T-helper 9 cell (primary cell): ENCODE measurements around the gene GYPA.
"Not testable (repeated sequence)": the region's sequence is repeated elsewhere in the genome, so short reads cannot be mapped to it uniquely, and the experiment has no call there.

ENCODE experiments used
- DNase-seq: peaks from one replicate; pipeline ENCODE4 v3.0.0-alpha.2; 2020

GYPA gene

DNA sequence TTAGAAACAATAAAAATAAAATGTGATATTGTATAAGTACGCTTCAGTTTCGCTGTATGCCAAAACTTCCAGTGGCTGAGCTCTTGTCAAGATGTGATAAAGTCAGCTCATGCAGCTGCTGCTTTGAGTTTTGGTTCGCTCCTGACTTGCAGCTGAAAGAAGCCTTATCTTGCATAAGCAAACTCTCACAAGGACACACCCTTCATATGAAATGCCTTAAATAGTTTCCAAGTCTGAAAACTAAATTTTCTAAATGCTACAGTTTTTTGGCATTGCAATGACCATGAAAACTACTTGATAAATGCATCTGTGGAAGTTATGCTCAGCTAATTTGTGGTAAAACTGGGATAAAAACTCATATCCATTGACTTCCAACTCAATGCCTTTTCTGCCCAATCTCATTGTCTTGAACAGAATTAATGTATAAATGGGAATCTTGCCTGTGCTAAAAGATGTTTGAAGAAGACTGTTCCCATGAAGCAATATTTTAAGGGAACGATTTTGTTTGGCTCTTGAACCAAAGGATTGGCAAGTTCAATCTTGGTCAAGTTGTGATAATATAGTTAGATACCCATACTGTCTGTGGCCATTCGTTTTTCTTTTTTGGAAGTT lies 11.7 kb downstream of the GYPA start:
- not testable (repeated sequence) for DNase-seq

DNA sequence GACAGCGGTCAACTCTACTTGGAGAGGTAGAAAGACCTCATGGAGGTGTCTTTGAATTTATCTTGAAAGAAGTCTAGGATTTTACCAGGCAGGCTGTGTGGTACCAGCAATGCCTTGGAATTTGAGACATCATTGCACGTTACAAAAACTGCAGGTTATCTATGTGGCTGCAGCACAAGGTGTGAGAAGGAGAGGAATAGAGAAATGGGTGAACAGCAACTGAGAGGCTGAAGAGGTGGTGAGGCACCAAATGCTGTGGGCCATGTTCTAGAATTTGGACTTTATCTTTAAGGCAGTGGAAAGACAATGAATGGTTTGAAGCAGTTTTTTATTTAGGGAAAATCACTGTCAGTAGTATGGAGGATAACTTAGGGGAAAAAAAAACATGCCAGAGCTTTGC lies 15.4 kb downstream of the GYPA start:
- not testable (repeated sequence) for DNase-seq

DNA sequence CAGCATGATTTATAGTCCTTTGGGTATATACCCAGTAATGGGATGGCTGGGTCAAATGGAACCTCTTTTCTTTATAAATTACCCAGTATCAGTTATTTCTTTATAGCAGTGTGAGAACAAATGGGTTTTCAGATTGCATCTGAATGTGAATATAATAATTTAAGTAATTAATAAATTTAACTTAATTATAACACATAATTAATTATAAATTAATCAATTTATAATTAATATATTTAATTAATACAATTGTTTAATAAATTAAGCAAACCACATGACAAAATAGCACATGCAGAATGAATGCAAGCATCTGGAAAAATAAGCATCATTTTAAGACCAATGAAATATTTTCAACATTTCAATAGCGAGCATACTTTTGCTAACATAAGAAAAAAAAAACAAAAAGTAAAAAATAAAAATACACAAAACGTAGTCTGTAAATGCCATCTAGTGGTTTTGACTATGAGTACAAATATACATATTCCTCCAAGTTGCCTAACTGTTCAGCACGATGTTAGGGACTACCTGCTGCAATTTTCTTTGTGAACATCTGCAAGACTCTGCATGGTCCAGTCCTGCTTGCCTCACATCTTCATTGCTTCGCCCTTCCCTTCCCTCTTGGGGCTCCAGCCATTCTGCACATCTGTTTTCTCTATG lies 16.4 kb downstream of the GYPA start:
- not testable (repeated sequence) for DNase-seq

DNA sequence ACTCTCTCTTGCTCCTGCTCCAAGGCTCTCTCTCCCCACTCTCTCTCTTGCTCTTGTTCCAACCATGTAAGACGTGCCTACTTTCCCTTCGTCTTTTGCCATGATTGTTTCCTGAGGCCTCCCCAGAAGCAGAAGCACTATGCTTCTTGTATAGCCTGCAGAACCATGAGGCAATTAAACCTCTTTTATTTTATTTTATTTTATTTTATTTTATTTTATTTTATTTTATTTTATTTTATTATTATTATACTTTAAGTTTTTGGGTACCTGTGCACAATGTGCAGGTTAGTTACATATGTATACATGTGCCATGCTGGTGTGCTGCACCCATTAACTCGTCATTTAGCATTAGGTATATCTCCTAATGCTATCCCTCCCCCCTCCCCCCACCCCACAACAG lies 17.2 kb downstream of the GYPA start:
- not testable (repeated sequence) for DNase-seq

DNA sequence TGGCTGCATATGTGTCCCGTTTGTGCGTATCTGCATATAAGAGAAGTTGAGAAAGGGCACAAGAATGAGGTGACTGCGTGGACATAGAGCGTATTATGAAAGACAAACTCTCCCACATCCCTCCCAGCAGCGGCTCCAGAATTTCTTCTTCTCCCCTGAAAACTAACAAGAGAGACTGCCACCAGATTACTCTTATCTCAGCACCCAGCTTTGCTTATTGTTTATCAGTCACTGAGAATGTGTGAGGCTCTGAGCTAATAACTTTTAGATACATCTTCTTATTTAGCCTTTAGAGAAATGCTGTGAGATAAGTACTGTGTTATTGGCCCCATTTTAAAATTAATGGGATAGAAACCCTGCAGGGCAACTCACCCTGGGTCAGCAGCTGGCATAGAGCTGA lies 20.8 kb downstream of the GYPA start:
- not testable (repeated sequence) for DNase-seq

DNA sequence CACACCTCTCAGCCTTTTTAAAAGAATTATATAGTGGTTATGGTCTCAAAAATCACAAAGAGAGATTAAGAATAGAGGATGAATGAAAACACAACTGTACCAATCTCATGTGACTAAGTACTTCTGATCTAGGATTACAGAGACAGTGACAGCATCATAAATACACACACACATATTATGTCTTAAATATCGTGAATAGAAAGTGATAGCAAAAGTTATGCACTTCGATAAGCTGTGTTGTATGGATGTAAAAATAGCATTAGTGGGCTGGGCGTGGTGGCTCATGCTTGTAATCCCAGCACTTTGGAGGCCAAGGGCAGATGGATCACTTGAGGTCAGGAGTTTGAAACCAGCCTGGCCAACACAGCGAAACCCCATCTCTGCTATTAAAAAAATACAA lies 25.0 kb downstream of the GYPA start:
- no peak for DNase-seq

DNA sequence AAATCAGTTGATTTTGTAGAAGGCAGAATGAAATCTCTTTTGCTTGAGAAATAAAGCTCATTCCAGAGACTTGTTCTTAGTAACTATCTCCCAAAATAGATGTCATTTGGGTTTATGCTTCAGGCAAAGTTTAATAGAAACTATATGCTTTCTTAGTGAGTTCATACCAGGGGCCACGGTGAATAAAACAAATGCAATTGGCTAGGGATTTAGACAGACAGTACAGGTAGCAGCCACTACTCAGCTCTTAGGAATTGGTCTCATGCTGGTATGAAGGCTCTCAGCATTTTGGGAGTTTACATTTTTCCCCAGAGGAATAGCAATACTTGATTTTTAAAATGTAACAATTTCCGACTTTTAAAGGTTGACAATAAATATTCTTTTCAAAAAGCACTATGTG lies 27.0 kb downstream of the GYPA start:
- no peak for DNase-seq

DNA sequence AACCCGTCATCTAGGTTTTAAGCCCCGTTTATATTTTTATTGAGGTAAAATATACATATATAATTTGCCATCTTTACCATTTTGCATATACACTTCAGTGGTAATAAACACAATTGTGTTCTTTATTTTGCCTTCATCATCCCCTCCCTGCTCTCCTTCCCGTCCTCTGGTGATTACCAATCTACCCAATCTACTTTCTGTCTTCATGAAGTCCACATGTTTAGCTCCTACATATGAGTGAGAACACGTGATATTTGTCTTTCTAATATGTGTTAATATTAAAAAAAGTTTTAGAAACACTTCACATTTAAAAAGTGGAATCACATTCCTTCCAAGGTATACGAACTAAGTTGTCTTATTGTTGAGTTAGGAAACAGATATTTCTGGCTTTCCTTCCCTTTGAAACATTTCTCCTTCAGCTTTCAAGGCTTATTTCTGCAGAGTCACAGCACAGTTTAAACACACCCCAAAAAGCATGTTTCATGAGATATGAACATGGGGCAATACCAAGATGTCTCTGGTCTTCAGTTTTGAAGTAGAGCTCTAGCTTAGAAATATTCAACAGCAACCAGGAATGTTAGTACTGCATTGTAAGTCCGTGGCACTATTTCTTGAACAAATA lies 35.9 kb downstream of the GYPA start:
- no peak for DNase-seq

DNA sequence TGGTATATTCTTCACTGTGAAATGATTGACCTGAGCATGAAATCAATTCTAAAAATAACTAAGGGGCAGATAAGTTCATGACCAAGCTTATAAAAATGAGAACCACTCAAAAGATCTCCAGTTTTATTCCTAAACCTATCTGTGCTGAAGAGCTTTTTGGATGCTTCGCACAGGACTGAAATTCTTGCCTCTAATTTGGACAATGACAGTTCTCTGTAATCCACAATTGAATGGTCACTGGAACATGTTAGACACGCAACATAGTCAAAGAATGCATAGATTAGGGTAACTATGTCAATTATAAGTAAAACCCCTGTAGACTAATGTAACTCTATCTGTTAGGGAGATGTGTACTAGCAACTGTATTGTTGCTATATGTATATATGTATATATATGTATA lies 42.7 kb downstream of the GYPA start:
- DNase-seq = not testable (repeated sequence)

DNA sequence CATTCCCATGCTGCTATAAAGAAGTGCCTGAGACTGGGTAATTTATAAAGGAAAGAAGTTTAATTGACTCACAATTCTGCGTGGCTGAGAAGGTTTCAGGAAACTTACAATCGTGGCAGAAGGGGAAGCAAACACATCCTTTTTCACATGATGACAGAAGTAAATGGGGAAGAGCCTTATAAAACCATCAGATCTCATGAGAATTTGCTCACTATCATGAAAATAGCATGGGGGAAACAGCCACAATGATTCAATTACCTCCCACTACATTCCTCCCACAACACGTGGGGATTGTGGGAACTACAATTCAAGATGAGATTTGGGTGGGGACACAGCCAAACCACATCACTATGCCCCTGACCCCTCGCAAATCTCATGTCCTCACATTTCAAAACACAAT lies 46.5 kb downstream of the GYPA start:
- not testable (repeated sequence) for DNase-seq

DNA sequence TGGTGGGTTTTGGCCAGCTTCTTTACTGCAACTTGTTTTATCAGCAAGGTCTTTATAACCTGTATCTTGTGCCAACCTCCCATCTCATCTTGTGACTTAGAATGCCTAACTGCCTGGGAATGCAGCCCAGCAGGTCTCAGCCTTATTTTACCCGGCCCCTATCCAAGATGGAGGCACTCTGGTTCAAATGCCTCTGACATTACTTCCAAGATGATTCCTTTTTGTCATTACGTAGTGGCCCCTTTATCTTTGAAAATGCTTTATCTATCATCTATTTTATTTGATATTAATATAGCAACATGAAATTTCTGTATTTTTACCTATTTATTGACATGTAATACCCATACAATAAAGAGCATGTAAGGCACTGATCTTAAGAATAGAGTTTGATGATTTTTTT lies 49.3 kb downstream of the GYPA start:
- DNase-seq = not testable (repeated sequence)

DNA sequence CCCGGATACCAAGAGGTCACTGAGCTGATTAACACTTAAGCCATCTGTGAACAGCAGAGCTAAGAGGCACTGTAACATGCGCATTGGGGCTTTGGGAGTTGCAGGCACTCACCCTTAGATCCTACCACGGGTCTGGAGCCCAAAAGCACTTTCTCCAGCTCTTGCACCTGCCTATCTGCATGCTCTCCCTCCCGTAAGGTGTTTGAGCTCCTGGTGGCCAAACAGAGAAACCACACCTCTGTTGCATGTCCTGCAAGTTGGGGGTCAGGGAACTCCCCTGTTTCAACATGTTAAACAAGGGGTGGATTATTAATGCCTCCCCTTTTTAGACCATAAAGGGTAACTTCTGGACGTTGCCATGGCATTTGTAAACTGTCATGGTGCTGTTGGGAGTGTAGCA lies 49.8 kb downstream of the GYPA start:
- DNase-seq = no peak

DNA sequence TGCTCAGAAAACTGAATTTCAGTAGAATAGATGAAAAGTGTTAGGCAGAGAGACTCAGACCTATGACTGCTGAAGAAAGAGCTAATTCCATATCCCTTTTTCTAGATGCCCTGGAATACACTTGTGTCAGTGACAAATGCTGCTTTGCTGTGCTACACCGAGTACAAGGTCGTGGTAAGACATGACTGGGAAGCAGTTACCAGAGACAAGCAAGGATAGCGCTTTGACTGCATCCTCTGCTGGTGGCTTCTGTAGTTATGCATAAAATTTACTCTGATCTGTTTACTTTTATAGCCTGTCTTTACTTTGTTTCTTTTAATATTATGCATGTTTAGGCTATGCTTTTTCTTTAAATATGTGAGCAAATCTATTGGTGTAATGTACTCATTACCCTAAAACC lies 58.5 kb downstream of the GYPA start:
- not testable (repeated sequence) for DNase-seq

DNA sequence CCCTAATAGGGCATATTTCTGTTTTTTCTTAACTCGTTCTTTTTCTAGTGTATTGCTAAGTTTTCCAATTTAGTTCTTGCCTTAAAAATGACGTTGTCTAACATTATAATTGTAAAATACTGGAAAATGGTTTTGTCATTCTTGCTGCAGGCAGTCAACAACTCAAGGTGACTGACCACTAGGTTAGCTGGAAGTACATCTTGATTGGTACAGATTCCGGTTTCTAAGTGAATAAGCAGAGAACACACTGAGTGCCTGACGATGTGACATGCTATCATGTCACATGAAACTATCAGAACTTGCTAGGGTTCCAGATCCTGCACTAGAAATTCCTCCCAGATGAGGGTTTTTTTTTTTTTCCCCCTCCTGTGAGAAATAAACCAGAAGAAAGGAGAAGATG lies 60.4 kb downstream of the GYPA start:
- DNase-seq = not testable (repeated sequence)

DNA sequence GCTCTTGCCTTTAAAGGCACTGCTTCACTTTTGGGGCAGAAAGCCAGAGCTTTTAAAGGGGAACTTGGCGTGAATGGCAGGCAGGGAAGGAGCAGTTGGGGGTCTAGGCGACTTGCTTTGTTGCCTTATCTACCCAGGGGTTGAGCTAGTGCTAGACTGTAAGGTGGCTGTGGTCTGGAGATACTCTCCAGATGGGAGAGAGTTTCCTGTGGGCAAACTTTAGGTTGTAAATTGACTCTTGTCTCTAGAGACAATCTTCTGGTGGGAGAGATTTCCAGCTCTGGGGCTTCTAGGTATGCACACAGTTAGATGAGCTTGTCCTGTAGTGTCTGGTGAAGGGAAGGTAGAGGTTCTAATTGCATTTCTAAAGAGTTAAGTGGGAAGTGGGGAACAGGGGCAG lies 61.8 kb downstream of the GYPA start:
- DNase-seq = not testable (repeated sequence)

DNA sequence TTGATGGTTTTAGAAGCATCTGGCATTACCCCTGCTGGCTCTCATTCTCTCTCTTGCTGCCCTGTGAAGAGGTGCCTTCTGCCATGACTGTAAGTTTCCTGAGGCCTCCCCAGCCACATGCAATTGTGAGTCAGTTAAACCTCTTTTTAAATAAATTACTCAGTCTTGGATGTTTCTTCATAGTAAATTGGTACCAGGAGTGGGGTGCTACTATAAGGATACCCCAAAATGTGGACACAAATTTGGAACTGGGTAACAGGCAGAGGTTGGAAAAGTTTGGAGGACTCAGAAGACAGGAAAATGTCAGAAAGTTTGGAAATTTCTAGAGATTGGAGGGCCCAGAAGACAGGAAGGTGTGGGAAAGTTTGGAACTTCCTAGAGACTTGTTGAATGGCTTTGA lies 79.0 kb downstream of the GYPA start:
- DNase-seq = not testable (repeated sequence)

DNA sequence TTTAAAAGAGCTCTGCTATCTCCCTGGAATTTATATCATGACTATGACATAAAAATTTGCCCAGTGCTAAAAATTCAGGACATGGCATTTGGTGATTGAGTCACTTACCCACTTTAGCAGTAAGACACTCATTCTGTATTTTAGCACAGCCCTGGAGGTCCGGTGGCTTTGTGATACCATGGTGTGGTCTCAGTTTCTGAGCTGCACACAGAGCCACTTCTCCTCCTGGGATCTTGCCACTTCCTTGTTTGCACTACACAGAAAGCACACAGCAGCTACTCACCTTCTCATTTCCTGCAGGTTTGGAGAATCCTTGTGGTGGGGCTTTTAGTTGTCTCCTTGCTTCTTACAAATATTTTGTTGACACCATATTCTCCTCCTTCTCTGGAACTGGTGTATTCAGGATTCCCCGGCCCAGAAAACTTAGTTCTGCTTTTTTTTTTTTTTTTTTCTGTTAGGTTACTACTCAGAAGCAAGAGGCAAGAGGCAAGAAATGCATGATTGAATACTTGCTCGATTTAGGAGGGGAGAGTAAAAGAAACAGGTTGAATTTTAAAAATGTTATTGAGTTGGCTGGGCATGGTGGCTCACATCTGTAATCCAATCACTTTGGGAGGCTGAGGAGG lies 80.2 kb downstream of the GYPA start:
- DNase-seq = not testable (repeated sequence)
